HL-60/S4 treated with retinoic acid at 250 ng/mL for 4 days and 3 days (cell line): ENCODE results near the gene RABAC1.
"Not testable (repeated sequence)": the region's sequence is repeated elsewhere in the genome, so short reads cannot be mapped to it uniquely, and the experiment has no call there.

Experiments
- in situ Hi-C: fragments of 300-500 bp; cut with MboI; formaldehyde crosslinking; loops from 2 replicates; pipeline ENCODE4 v1.7.0; 2022; ENCODE audit warnings: low sequenced_read_pairs

RABAC1 gene

GRCh38 chr19:41959056-41960053, at the start of gene RABAC1:
RABAC1 (minus strand) TSS chr19:41959321; CDS start chr19:41959292, 29 bp downstream.
- in situ Hi-C loops = no loop called here

- in situ Hi-C loops = no loop called here
These were observed 47.4 kb upstream of the RABAC1 start for GRCh38 chr19:42006569-42006968.

GRCh38 chr19:42005504-42005903, 46.4 kb upstream of the RABAC1 start:
- in situ Hi-C loops = no loop called here

GRCh38 chr19:42003506-42004294, 44.6 kb upstream of the RABAC1 start:
- in situ Hi-C loops = no loop called here

GRCh38 chr19:41999878-42000208, 40.7 kb upstream of the RABAC1 start:
- in situ Hi-C loops = no loop called here

- in situ Hi-C loops = no loop called here
These were observed 40.2 kb upstream of the RABAC1 start for GRCh38 chr19:41999071-41999877.

GRCh38 chr19:41998246-41999020, 39.3 kb upstream of the RABAC1 start:
- in situ Hi-C loops = no loop called here

GRCh38 chr19:41997851-41998229, 38.7 kb upstream of the RABAC1 start:
- in situ Hi-C loops = no loop called here

- in situ Hi-C loops = no loop called here
These were observed 38.2 kb upstream of the RABAC1 start for GRCh38 chr19:41997121-41997850.

- in situ Hi-C loops = no loop called here
These were observed 37.1 kb upstream of the RABAC1 start for GRCh38 chr19:41995959-41996797.

GRCh38 chr19:41994994-41995958, 36.2 kb upstream of the RABAC1 start:
- in situ Hi-C loops = no loop called here

GRCh38 chr19:41994521-41994971, 35.4 kb upstream of the RABAC1 start:
- in situ Hi-C loops = no loop called here

GRCh38 chr19:41993612-41994483, 34.7 kb upstream of the RABAC1 start, which contains the start of gene ATP1A3:
ATP1A3 (minus strand) TSS chr19:41994230; CDS start chr19:41994076, 154 bp downstream.
- in situ Hi-C loops = no loop called here

- in situ Hi-C loops = not testable (repeated sequence)
These were observed 32.9 kb upstream of the RABAC1 start for GRCh38 chr19:41991925-41992569.

- in situ Hi-C loops = no loop called here
These were observed 31.9 kb upstream of the RABAC1 start for GRCh38 chr19:41991025-41991424.

- in situ Hi-C loops = no loop called here
These were observed 31.5 kb upstream of the RABAC1 start for GRCh38 chr19:41990615-41991014.
